Pancreas (tissue), 10 donors: ENCODE measurements around the gene SLC10A7. TPM values are rescaled to one million over a fixed set of nuclear protein-coding genes. Genes with fewer than 3 reads are reported as not detected.

ENCODE experiments used
- ATAC-seq, 4 donors: fragments of 200-7000 bp; cut with Tn5 transposase; one replicate each; pipeline versions ENCODE4 v1.8.0 to v1.9.1; 2020; ENCODE audit warnings: mild to moderate bottlenecking in 4 of 4, moderate library complexity in 4 of 4
- DNase-seq, 6 donors: peaks; one replicate each; pipeline ENCODE4 v3.0.0-alpha.2; 2020
- FAIRE-seq: peaks from 2 replicates; lab custom pipeline; 2012; peaks lifted over from hg19 to GRCh38; lab: Jason Lieb, UNC
- H3K27ac ChIP-seq, 4 donors: fragments of 200-600 bp; sonication (generic); 1 replicate in 3 of 4; 2 replicates in 1 of 4; pipeline versions ENCODE4 v1.5.0 to v1.8.0; 2020
- H3K27me3 ChIP-seq, 4 donors: fragments of 200-600 bp; one replicate each; pipeline ENCODE4 v1.8.0; 2021
- H3K36me3 ChIP-seq, 3 donors: fragments of 200-600 bp; sonication (generic) in 1 of 3; one replicate each; pipeline versions ENCODE4 v1.5.0 to v1.8.0; 2020 to 2021
- H3K4me1 ChIP-seq, 3 donors: fragments of 200-600 bp; one replicate each; pipeline ENCODE4 v1.8.0; 2021
- H3K4me3 ChIP-seq, 4 donors: fragments of 200-600 bp; sonication (generic) in 2 of 4; one replicate each; pipeline versions ENCODE4 v1.5.0 to v1.8.0; 2020 to 2021
- H3K9me3 ChIP-seq, 4 donors: fragments of 200-600 bp; one replicate each; pipeline ENCODE4 v1.8.0; 2021
- CTCF ChIP-seq, 4 donors: fragments of 200-600 bp; sonication (generic) in 3 of 4; IDR thresholded peaks; one replicate each; pipeline versions ENCODE4 v1.5.0 to v1.8.0; 2021; ENCODE audit warnings: antibody characterized with exemption in 4 of 4
- WGBS, 2 donors: extraction: QIAGEN DNeasy Blood & Tissue Kit; methylation state at CpG; one replicate each; pipeline ENCODE4 v1.1.7; 2013; 5-methylcytosine and 5-hydroxymethylcytosine counted together
- intact Hi-C, 3 donors: fragments of 100-400 bp; cut with DNase I; formaldehyde crosslinking; loops; one replicate each; pipeline versions ENCODE4 v1.11.1 to v1.14.2; 2022
- polyA plus RNA-seq, 2 donors: library from polyadenylated mRNA; stranded (reverse); fragments of 200-250 nt; gene quantifications; one replicate each; pipeline ENCODE4 v1.2.3, GENCODE V29; 2013
- total RNA-seq, 6 donors: library from RNA; stranded (reverse); fragmentation: NEBNext Ultra II Directional in 4 of 6; extraction: Animal tissue kit (Norgen Biotek cat#: 25700) in 4 of 6; gene quantifications; one replicate each; pipeline versions ENCODE4 v1.2.1 to v1.2.4, GENCODE V29; 2021 to 2023
- donor health status: healthy with polysubstance abuse.
- donor health status: DM: no; HTN: no; CAD: no; lungs with moderate emphysema.
- donor health status: DM: no; HTN: no; CAD: no.
- donor health status: control.
- donor health status: control.
- donor health status: Bipolar disorder and iron deficiency.
- donor health status: DM: yes; HTN: yes; CAD: no.
- donor health status: DM: no; HTN: no; CAD: no.
- donor health status: DM: no; HTN: no; CAD: no.
- donor health status: DM: yes; HTN: yes; CAD: no.

The SLC10A7 gene
- total and polyA plus RNA-seq, 8 donors = 2.1 to 11.1 (median 6.9) TPM

GRCh38 chr4:146432065-146432464, 89.7 kb downstream of the SLC10A7 start:
- Histone ChIP-seq H3K4me1 (no peaks in the 10 kb centered on the region), H3K27me3 (no peaks in the 10 kb centered on the region), H3K36me3 (no peaks in the 10 kb centered on the region), H3K9me3 (no peaks in the 10 kb centered on the region), H3K27ac (no peak overlapping the region), H3K4me3 (no peak overlapping the region)
- DNase-seq = no peak
- peak; percentile 34 for FAIRE-seq
- no peak for TF ChIP-seq CTCF (IDR thresholded peaks at IDR 0.05)
- WGBS, 2 donors = 95 to 98% methylated on average over 2 of the region's 2 CpGs
- intact Hi-C loops = no loop called here
- no peak for ATAC-seq

- FAIRE-seq (no peak), DNase-seq (no peak), ATAC-seq (no peak)
- no peak overlapping the region for H3K27ac ChIP-seq
- no peaks in the 10 kb centered on the region for H3K9me3 ChIP-seq
- 96 to 97% methylated on average over 1 of the region's 1 CpG for WGBS, 2 donors
- H3K27me3 ChIP-seq = no peaks in the 10 kb centered on the region
- H3K36me3 ChIP-seq = no peaks in the 10 kb centered on the region
- H3K4me1 ChIP-seq = no peaks in the 10 kb centered on the region
- intact Hi-C loops = no loop called here
- no peak for TF ChIP-seq CTCF (IDR thresholded peaks at IDR 0.05)
- H3K4me3 ChIP-seq = no peak overlapping the region
These were observed 93.4 kb downstream of the SLC10A7 start for GRCh38 chr4:146428298-146428697.

- ATAC-seq (no peak), FAIRE-seq (no peak), DNase-seq (no peak)
- Histone ChIP-seq H3K27me3 (no peaks in the 10 kb centered on the region), H3K4me3 (no peak overlapping the region), H3K9me3 (no peaks in the 10 kb centered on the region), H3K4me1 (no peaks in the 10 kb centered on the region), H3K36me3 (no peaks in the 10 kb centered on the region), H3K27ac (no peak overlapping the region)
- WGBS, 2 donors = 56 to 58% methylated on average over 2 of the region's 2 CpGs
- TF ChIP-seq CTCF (IDR thresholded peaks at IDR 0.05) = no peak
- intact Hi-C loops = no loop called here
These were observed 103.9 kb downstream of the SLC10A7 start for GRCh38 chr4:146417822-146418221.

GRCh38 chr4:146415829-146416228, 105.9 kb downstream of the SLC10A7 start:
- 23 to 34% methylated on average over 1 of the region's 1 CpG for WGBS, 2 donors
- Histone ChIP-seq H3K4me1 (no peaks in the 10 kb centered on the region), H3K9me3 (no peaks in the 10 kb centered on the region), H3K27me3 (no peaks in the 10 kb centered on the region), H3K4me3 (no peak overlapping the region), H3K36me3 (no peaks in the 10 kb centered on the region), H3K27ac (no peak overlapping the region)
- DNase-seq (no peak), FAIRE-seq (no peak), ATAC-seq (peak in 3 of 4 donors; percentile 59 to 78 (median 66))
- no peak for TF ChIP-seq CTCF (IDR thresholded peaks at IDR 0.05)
- intact Hi-C loops = no loop called here

GRCh38 chr4:146407669-146408084, 114.1 kb downstream of the SLC10A7 start:
- Histone ChIP-seq H3K4me1 (no peaks in the 10 kb centered on the region), H3K27me3 (no peaks in the 10 kb centered on the region), H3K36me3 (no peaks in the 10 kb centered on the region), H3K9me3 (no peaks in the 10 kb centered on the region), H3K27ac (no peak overlapping the region), H3K4me3 (no peak overlapping the region)
- intact Hi-C loops = no loop called here
- WGBS, 2 donors = 44 to 46% methylated on average over 4 of the region's 4 CpGs
- DNase-seq (no peak), ATAC-seq (peak in 2 of 4 donors; percentile 29 to 48), FAIRE-seq (no peak)
- no peak for TF ChIP-seq CTCF (IDR thresholded peaks at IDR 0.05)
